K562 (cell line): Measurements from ENCODE around the gene ITPR1.

Source experiments
- TRIM28 ChIP-seq: fragments of 450-650 bp; IDR thresholded peaks from 2 replicates; pipeline ENCODE4 v1.6.1; 2017
- YY1 ChIP-seq, 3 experiments: IDR thresholded peaks; 2 replicates each; pipeline ENCODE4 v1.6.1; 2011; ENCODE audit warnings: low read length in 2 of 3, mild to moderate bottlenecking in 2 of 3, moderate library complexity in 2 of 3, borderline replicate concordance in 1 of 3, control low read depth in 1 of 3, low read depth in 1 of 3; ENCODE audit not compliant: insufficient read depth in 3 of 3, insufficient replicate concordance in 2 of 3, control insufficient read depth in 1 of 3, insufficient read length in 1 of 3; ENCODE audit errors: extremely low read depth in 1 of 3
- ZHX1 ChIP-seq: fragments of 150-350 bp; conservative IDR thresholded peaks from 2 replicates; pipeline ENCODE4 v1.6.1; 2014; ENCODE audit warnings: low read length

DNA sequence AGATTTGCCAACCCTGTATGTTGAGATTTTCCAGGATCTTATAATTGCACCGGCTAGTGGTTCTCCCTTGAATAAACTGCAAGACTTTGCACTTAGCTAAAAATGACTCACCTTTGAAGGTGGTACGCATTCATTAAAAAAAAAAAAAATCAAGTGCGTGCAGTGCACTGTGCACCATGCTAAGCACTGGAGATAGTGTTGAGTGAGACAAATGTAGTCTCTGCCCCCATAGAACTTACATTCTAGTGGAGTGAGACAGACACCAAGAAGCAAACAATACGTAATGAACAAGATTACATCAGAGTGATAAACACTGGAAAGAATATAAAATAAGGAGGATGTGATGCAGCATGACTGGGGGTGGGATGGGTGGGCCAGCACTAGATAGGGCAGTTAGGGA is 69.4 kb downstream of the ITPR1 start:
- no peak for TF ChIP-seq TRIM28
- no peak for TF ChIP-seq YY1 (IDR thresholded peaks at IDR 0.05; ENCODE audit: borderline replicate concordance in 1 of 3, control insufficient read depth in 1 of 3, extremely low read depth in 1 of 3, insufficient read depth in 3 of 3, insufficient read length in 1 of 3, insufficient replicate concordance in 2 of 3, low read depth in 1 of 3, low read length in 2 of 3)
- TF ChIP-seq ZHX1, result no peak
